Liver (tissue), 3 donors: Measurements from ENCODE around the gene ENOX1.

ENCODE experiments used
- CTCF ChIP-seq: fragments of 150-350 bp; IDR thresholded peaks from 2 replicates; pipeline ENCODE4 v1.5.1; 2017; ENCODE audit warnings: improper control_type of control experiment, low read depth, low read length; ENCODE audit not compliant: missing input control
- FOXA2 ChIP-seq: IDR thresholded peaks from 2 replicates; pipeline ENCODE4 v1.6.1; 2016; ENCODE audit warnings: antibody characterized with exemption
- HNF4A ChIP-seq, 2 donors: conservative IDR thresholded peaks; 2 replicates each; pipeline ENCODE4 v1.6.1; 2016; ENCODE audit warnings: antibody characterized with exemption in 2 of 2, mild to moderate bottlenecking in 2 of 2
- JUND ChIP-seq, 2 donors: IDR thresholded peaks; 2 replicates each; pipeline ENCODE4 v1.6.1; 2016; ENCODE audit warnings: antibody characterized with exemption in 2 of 2
- MAX ChIP-seq: IDR thresholded peaks from 2 replicates; pipeline ENCODE4 v1.6.1; 2016; ENCODE audit warnings: antibody characterized with exemption
- REST ChIP-seq: IDR thresholded peaks from 2 replicates; pipeline ENCODE4 v1.6.1; 2016; ENCODE audit warnings: antibody characterized with exemption, mild to moderate bottlenecking
- RXRA ChIP-seq, 2 donors: IDR thresholded peaks; 2 replicates each; pipeline ENCODE4 v1.6.1; 2017 to 2018; ENCODE audit warnings: antibody characterized with exemption in 2 of 2, mild to moderate bottlenecking in 1 of 2
- SP1 ChIP-seq: IDR thresholded peaks from 2 replicates; pipeline ENCODE4 v1.6.1; 2018; ENCODE audit warnings: antibody characterized with exemption, mild to moderate bottlenecking
- TAF1 ChIP-seq: conservative IDR thresholded peaks from 2 replicates; pipeline ENCODE4 v1.6.1; 2016; ENCODE audit warnings: antibody characterized with exemption, mild to moderate bottlenecking
- YY1 ChIP-seq: IDR thresholded peaks from 2 replicates; pipeline ENCODE4 v1.6.1; 2016; ENCODE audit warnings: antibody characterized with exemption, mild to moderate bottlenecking
- donor health status: healthy.
- donor health status: healthy.

GRCh38 chr13:43390619-43391018 lies 396.2 kb downstream of the ENOX1 start:
- no peak for TF ChIP-seq YY1
- TF ChIP-seq RXRA (IDR thresholded peaks at IDR 0.05): no peak
- TF ChIP-seq TAF1: no peak
- TF ChIP-seq CTCF: no peak
- TF ChIP-seq MAX: no peak
- no peak for TF ChIP-seq REST
- TF ChIP-seq HNF4A (conservative IDR thresholded peaks at IDR 0.05): no peak
- TF ChIP-seq JUND (IDR thresholded peaks at IDR 0.05): no peak
- no peak for TF ChIP-seq SP1
- TF ChIP-seq FOXA2: no peak
